Hematopoietic multipotent progenitor cell treated with erythropoietin and hydrocortisone succinate and interleukin-3 and kit ligand, for 8 days (in vitro differentiated cells): ENCODE measurements around the gene TMEM178B.

ENCODE experiments used
- DNase-seq: peaks from one replicate; pipeline ENCODE4 v3.0.0-alpha.2; 2015

TMEM178B gene

GRCh38 chr7:141439776-141440175, 365.9 kb downstream of the TMEM178B start:
- no peak for DNase-seq

- no peak for DNase-seq
Measured at GRCh38 chr7:141441837-141442627, 368.2 kb downstream of the TMEM178B start.

- no peak for DNase-seq
Measured at GRCh38 chr7:141442781-141443180, 368.9 kb downstream of the TMEM178B start.

GRCh38 chr7:141444961-141445360, 371.1 kb downstream of the TMEM178B start:
- no peak for DNase-seq

- DNase-seq, result no peak
Measured at GRCh38 chr7:141451232-141451631, 377.4 kb downstream of the TMEM178B start.

- no peak for DNase-seq
Measured at GRCh38 chr7:141452911-141453310, 379.0 kb downstream of the TMEM178B start.

GRCh38 chr7:141454338-141454737, 380.5 kb downstream of the TMEM178B start:
- no peak for DNase-seq

GRCh38 chr7:141455723-141456122, 381.9 kb downstream of the TMEM178B start:
- no peak for DNase-seq

- DNase-seq, result no peak
Measured at GRCh38 chr7:141456298-141456697, 382.4 kb downstream of the TMEM178B start.

GRCh38 chr7:141456711-141457110, 382.8 kb downstream of the TMEM178B start:
- no peak for DNase-seq

- no peak for DNase-seq
Measured at GRCh38 chr7:141460781-141461715, 387.2 kb downstream of the TMEM178B start.

- no peak for DNase-seq
Measured at GRCh38 chr7:141461924-141462323, 388.1 kb downstream of the TMEM178B start.

- no peak for DNase-seq
Measured at GRCh38 chr7:141462958-141463357, 389.1 kb downstream of the TMEM178B start.

GRCh38 chr7:141463986-141464385, 390.1 kb downstream of the TMEM178B start:
- no peak for DNase-seq

GRCh38 chr7:141464551-141464950, 390.7 kb downstream of the TMEM178B start:
- no peak for DNase-seq

GRCh38 chr7:141466151-141466904, 392.5 kb downstream of the TMEM178B start:
- DNase-seq, result no peak

GRCh38 chr7:141468341-141468740, 394.5 kb downstream of the TMEM178B start:
- DNase-seq, result no peak

GRCh38 chr7:141475679-141476078, 401.8 kb downstream of the TMEM178B start:
- no peak for DNase-seq

GRCh38 chr7:141477865-141478264, 404.0 kb downstream of the TMEM178B start:
- DNase-seq, result no peak

- no peak for DNase-seq
Measured at GRCh38 chr7:141478845-141479244, 405.0 kb downstream of the TMEM178B start.

GRCh38 chr7:141480953-141481352, 407.1 kb downstream of the TMEM178B start:
- no peak for DNase-seq

- no peak for DNase-seq
Measured at GRCh38 chr7:141481971-141482370, 408.1 kb downstream of the TMEM178B start.

GRCh38 chr7:141483044-141483443, 409.2 kb downstream of the TMEM178B start:
- DNase-seq, result no peak
